ENCODE data around the gene EPAS1.

The EPAS1 gene

DNA sequence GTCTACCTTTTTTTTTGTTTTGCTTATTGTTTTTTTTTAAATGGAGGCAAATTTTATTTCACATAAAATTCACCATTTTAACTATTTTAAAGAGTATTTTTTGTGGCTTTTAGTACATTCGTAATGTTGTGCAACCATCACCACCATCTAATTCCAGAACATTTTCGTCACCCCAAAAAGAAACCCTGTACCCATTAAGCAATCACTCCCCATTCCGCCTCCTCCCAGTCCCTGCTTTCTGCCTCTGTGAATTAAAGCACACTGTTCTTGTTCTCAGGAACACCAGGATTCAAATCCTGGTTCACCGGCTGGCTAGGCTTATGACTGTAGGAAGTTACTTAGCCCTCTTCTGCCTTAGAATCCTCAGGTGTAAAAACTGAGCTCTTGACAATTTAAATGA, 36.9 kb upstream of the EPAS1 start:
- no peaks in the 10 kb centered on the region for H3K36me3 ChIP-seq (ENCODE audit: control insufficient read depth in 2 of 2, insufficient read depth in 2 of 2, low read length in 2 of 2)
- H3K9me3 ChIP-seq (ENCODE audit: control insufficient read depth in 2 of 2, low read length in 2 of 2) = no peaks in the 10 kb centered on the region
- H3K9ac ChIP-seq (ENCODE audit: low read length in 2 of 2) = no peak overlapping the region
- H3K27ac ChIP-seq (ENCODE audit: low read length) = no peak overlapping the region
- no peaks in the 10 kb centered on the region for H3K4me1 ChIP-seq (ENCODE audit: control insufficient read depth, insufficient read depth, low read length)
- H3K4me3 ChIP-seq (ENCODE audit: low read length in 2 of 2) = no peak overlapping the region
- no peaks in the 10 kb centered on the region for H3K27me3 ChIP-seq (ENCODE audit: control insufficient read depth in 1 of 2, insufficient read depth in 2 of 2, low read length in 2 of 2)

DNA sequence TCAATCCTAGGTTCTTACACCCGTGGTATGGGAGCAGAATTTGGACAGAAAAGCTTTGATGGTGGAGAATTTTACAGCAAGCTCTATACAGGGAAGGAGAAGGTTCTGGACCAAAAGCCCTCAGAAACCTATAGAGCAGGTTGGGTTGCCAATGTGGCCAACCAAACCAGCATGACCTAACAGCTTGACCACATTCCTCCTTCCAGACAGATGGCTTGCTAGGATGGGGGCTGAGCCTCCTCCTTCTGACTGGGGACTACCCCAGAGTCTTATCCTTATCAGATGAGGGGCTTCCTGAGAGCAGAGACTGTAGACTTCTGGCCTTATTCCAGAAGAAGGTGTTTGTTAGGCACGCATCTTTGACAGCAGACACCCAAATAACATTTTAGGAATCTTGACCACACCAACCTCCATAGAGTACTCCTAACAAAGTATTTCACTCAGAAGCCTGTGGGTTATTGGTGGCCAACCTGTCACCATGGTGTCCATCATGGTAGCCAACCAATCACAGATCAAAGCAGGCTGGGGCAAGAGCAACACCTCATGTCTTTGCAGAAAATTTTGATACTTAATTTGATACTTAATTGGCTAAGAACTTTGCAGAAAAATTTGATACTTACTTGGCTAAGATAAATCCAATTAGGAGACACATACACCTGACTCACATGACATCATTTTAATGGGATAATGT, 34.8 kb upstream of the EPAS1 start:
- no peak overlapping the region for H3K27ac ChIP-seq (ENCODE audit: low read length)
- no peak overlapping the region for H3K9ac ChIP-seq (ENCODE audit: low read length in 2 of 2)
- H3K4me1 ChIP-seq (ENCODE audit: control insufficient read depth, insufficient read depth, low read length) = no peaks in the 10 kb centered on the region
- H3K4me3 ChIP-seq (ENCODE audit: low read length in 2 of 2) = no peak overlapping the region
- no peaks in the 10 kb centered on the region for H3K36me3 ChIP-seq (ENCODE audit: control insufficient read depth in 2 of 2, insufficient read depth in 2 of 2, low read length in 2 of 2)
- no peaks in the 10 kb centered on the region for H3K9me3 ChIP-seq (ENCODE audit: control insufficient read depth in 2 of 2, low read length in 2 of 2)
- H3K27me3 ChIP-seq (ENCODE audit: control insufficient read depth in 1 of 2, insufficient read depth in 2 of 2, low read length in 2 of 2) = no peaks in the 10 kb centered on the region

DNA sequence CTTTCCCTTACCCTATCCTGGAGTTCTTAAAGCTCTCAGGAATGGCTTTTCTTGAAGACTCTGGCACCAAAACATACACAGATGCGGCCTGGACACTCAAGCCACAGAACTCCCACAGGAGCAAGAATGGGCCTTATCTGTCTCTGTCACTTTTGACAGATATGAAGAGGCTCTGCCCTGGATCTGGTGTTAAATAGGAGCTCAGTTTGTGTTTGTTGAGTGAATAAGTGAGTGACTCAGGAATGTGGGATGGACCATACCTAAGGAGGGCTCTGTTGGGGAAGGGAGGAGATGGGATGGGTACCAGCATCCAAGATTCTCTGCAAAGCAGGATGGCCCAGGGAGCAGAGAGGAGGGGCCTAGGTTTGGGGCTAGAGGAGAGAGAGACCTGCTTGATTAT, 33.9 kb upstream of the EPAS1 start:
- Histone ChIP-seq H3K27ac (ENCODE audit: low read length) (no peak overlapping the region), H3K4me3 (ENCODE audit: low read length in 2 of 2) (no peak overlapping the region), H3K9ac (ENCODE audit: low read length in 2 of 2) (no peak overlapping the region), H3K36me3 (ENCODE audit: control insufficient read depth in 2 of 2, insufficient read depth in 2 of 2, low read length in 2 of 2) (no peaks in the 10 kb centered on the region), H3K27me3 (ENCODE audit: control insufficient read depth in 1 of 2, insufficient read depth in 2 of 2, low read length in 2 of 2) (no peaks in the 10 kb centered on the region), H3K9me3 (ENCODE audit: control insufficient read depth in 2 of 2, low read length in 2 of 2) (no peaks in the 10 kb centered on the region), H3K4me1 (ENCODE audit: control insufficient read depth, insufficient read depth, low read length) (no peaks in the 10 kb centered on the region)

DNA sequence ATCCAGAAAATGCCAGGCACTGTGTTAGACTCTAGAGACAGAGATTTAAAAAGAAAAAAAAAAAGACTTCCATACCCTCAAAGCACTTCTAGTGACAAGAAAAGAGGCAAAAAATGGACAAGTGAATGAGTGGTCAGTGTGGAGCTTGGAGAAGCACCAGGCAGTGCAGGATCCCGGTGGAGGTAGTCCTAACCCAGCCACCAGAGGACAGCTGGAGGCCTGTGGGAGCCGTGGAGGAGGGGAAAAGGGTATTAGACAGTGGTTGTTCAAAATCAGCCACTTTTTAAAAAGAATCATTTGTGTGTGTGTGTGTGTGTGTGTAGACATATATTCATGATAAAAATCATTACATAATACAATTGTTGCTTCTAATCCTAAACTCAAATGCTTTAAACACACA, 32.8 kb upstream of the EPAS1 start:
- Histone ChIP-seq H3K4me3 (ENCODE audit: low read length in 2 of 2) (no peak overlapping the region), H3K27me3 (ENCODE audit: control insufficient read depth in 1 of 2, insufficient read depth in 2 of 2, low read length in 2 of 2) (no peaks in the 10 kb centered on the region), H3K4me1 (ENCODE audit: control insufficient read depth, insufficient read depth, low read length) (no peaks in the 10 kb centered on the region), H3K9me3 (ENCODE audit: control insufficient read depth in 2 of 2, low read length in 2 of 2) (no peaks in the 10 kb centered on the region), H3K27ac (ENCODE audit: low read length) (no peak overlapping the region), H3K36me3 (ENCODE audit: control insufficient read depth in 2 of 2, insufficient read depth in 2 of 2, low read length in 2 of 2) (no peaks in the 10 kb centered on the region), H3K9ac (ENCODE audit: low read length in 2 of 2) (no peak overlapping the region)

DNA sequence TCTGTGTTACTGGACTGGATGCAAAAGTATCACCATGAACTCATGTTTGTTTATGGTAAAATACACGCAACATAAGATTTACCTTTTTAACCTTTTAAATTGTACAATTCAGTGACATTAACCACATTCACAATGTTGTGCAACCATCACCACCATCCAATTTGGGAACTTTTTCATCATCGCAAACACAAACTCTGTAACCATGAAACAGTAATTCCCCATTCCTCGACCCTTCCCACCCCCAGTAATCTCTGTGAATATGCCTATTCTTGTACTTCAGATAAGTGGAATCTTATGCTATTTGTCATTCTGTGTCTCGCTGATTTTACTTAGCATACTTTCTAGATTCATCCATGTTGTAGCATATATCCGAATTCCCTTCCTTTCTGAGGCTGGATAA, 31.1 kb upstream of the EPAS1 start:
- Histone ChIP-seq H3K4me3 (ENCODE audit: low read length in 2 of 2) (no peak overlapping the region), H3K36me3 (ENCODE audit: control insufficient read depth in 2 of 2, insufficient read depth in 2 of 2, low read length in 2 of 2) (no peaks in the 10 kb centered on the region), H3K9me3 (ENCODE audit: control insufficient read depth in 2 of 2, low read length in 2 of 2) (no peaks in the 10 kb centered on the region), H3K9ac (ENCODE audit: low read length in 2 of 2) (no peak overlapping the region), H3K27ac (ENCODE audit: low read length) (no peak overlapping the region), H3K4me1 (ENCODE audit: control insufficient read depth, insufficient read depth, low read length) (no peaks in the 10 kb centered on the region), H3K27me3 (ENCODE audit: control insufficient read depth in 1 of 2, insufficient read depth in 2 of 2, low read length in 2 of 2) (no peaks in the 10 kb centered on the region)

DNA sequence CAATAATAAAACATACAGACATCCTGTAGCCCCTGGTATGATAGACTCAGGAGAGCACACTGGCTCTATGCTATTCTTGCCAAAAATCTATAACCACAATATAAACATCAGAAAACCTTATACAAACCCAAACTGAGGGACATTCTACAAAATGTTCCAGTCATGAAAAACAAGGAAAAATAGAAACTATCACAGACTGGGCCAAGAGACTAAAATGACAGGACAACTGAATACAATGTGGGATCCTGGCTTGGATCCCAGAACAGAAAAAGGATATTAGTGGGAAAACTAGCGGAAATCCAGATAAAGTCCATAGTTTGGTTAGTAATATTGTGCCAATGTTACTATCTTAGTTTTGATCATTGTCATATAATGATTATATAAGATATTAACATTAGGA, 29.6 kb upstream of the EPAS1 start:
- H3K9ac ChIP-seq (ENCODE audit: low read length in 2 of 2) = no peak overlapping the region
- H3K4me3 ChIP-seq (ENCODE audit: low read length in 2 of 2) = no peak overlapping the region
- H3K36me3 ChIP-seq (ENCODE audit: control insufficient read depth in 2 of 2, insufficient read depth in 2 of 2, low read length in 2 of 2) = no peaks in the 10 kb centered on the region
- H3K27me3 ChIP-seq (ENCODE audit: control insufficient read depth in 1 of 2, insufficient read depth in 2 of 2, low read length in 2 of 2) = no peaks in the 10 kb centered on the region
- H3K9me3 ChIP-seq (ENCODE audit: control insufficient read depth in 2 of 2, low read length in 2 of 2) = no peaks in the 10 kb centered on the region
- no peaks in the 10 kb centered on the region for H3K4me1 ChIP-seq (ENCODE audit: control insufficient read depth, insufficient read depth, low read length)
- no peak overlapping the region for H3K27ac ChIP-seq (ENCODE audit: low read length)

DNA sequence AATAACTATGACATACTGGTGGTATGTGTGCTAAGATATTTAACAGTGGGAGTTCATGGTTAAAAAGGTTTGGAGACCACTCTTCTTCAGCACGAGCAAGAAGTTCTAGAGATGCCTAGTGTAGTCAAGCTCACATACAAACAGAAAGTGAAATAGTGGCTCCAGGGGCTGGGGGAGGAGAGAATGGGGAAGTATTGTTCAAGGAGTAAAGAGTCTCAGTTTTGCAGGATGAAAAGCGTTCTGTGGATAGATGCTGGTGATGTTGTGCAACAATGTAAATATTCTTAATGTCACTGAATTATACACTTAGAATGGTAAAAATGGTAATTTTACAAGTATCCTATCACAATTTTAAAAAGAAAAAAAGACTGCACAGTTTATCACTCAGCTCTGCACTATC, 29.0 kb upstream of the EPAS1 start:
- H3K4me3 ChIP-seq (ENCODE audit: low read length in 2 of 2) = no peak overlapping the region

DNA sequence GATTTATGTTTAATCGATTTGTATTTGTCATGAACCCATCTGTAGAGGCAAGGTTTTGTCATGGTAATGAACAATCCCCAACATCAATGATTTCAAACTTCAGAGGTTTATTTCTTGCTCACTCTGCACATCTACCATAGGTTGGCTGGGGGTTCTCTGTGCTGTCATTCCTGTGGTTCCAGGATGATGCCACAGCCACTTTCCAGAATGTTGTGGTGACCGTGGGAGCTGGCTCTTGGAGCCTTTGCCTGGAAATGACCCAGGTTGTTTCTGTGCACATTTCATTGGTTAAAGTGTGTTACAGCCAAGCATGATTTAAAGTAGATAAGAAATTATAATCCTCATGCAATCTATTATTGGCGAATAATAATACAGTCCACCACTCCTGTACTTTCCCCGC, 28.2 kb upstream of the EPAS1 start:
- no peak overlapping the region for H3K27ac ChIP-seq (ENCODE audit: low read length)

More for the DNA sequence above, 29.0 kb upstream of the EPAS1 start:
- H3K9me3 ChIP-seq (ENCODE audit: control insufficient read depth in 2 of 2, low read length in 2 of 2) = no peaks in the 10 kb centered on the region
- H3K36me3 ChIP-seq (ENCODE audit: control insufficient read depth in 2 of 2, insufficient read depth in 2 of 2, low read length in 2 of 2) = no peaks in the 10 kb centered on the region
- no peak overlapping the region for H3K27ac ChIP-seq (ENCODE audit: low read length)
- no peak overlapping the region for H3K9ac ChIP-seq (ENCODE audit: low read length in 2 of 2)
- no peaks in the 10 kb centered on the region for H3K27me3 ChIP-seq (ENCODE audit: control insufficient read depth in 1 of 2, insufficient read depth in 2 of 2, low read length in 2 of 2)
- no peaks in the 10 kb centered on the region for H3K4me1 ChIP-seq (ENCODE audit: control insufficient read depth, insufficient read depth, low read length)

DNA sequence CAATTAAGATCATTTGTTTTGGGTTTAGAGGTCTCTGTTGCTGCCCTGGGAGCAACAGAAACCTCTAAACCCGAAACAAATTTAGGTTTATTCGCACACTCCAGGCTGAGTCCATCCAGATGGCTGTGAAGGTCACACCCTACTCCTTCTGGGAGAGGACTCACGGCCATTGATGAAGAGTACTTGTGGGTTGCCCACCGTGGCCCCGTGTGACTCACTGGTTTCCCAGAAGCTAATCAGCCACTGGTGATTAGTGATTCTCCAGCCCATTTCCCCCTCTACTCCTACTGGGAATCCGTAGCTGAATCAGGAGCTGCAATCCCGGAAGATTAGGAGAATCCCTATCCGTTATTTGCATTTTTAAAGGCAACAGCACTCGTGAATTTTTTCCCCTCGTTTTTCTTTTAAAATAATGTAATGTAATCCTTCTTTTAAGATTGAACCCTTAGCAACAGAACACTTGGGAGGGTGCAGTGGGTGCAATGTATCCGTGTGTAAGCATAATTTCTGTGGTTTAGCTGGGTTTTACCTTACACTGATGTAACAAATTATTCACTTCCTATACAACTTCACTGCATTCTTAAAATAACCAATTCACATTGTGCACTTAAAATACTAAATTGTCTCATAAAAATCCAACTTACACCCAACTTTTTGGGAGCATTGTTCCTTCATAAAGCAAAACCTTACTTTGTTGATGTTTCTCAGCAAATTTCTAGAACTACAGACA, 27.5 kb upstream of the EPAS1 start:
- no peaks in the 10 kb centered on the region for H3K4me1 ChIP-seq (ENCODE audit: control insufficient read depth, insufficient read depth, low read length)
- no peaks in the 10 kb centered on the region for H3K27me3 ChIP-seq (ENCODE audit: control insufficient read depth in 1 of 2, insufficient read depth in 2 of 2, low read length in 2 of 2)
- no peak overlapping the region for H3K27ac ChIP-seq (ENCODE audit: low read length)
- H3K36me3 ChIP-seq (ENCODE audit: control insufficient read depth in 2 of 2, insufficient read depth in 2 of 2, low read length in 2 of 2) = no peaks in the 10 kb centered on the region
- H3K4me3 ChIP-seq (ENCODE audit: low read length in 2 of 2) = no peak overlapping the region
- no peak overlapping the region for H3K9ac ChIP-seq (ENCODE audit: low read length in 2 of 2)
- peaks cover 0 to 5% of the 10 kb centered on the region in 2 donors for H3K9me3 ChIP-seq (ENCODE audit: control insufficient read depth in 2 of 2, low read length in 2 of 2)

More for the DNA sequence above, 28.2 kb upstream of the EPAS1 start:
- Histone ChIP-seq H3K9ac (ENCODE audit: low read length in 2 of 2) (no peak overlapping the region), H3K36me3 (ENCODE audit: control insufficient read depth in 2 of 2, insufficient read depth in 2 of 2, low read length in 2 of 2) (no peaks in the 10 kb centered on the region), H3K4me1 (ENCODE audit: control insufficient read depth, insufficient read depth, low read length) (no peaks in the 10 kb centered on the region), H3K27me3 (ENCODE audit: control insufficient read depth in 1 of 2, insufficient read depth in 2 of 2, low read length in 2 of 2) (no peaks in the 10 kb centered on the region), H3K9me3 (ENCODE audit: control insufficient read depth in 2 of 2, low read length in 2 of 2) (no peaks in the 10 kb centered on the region), H3K4me3 (ENCODE audit: low read length in 2 of 2) (no peak overlapping the region)

DNA sequence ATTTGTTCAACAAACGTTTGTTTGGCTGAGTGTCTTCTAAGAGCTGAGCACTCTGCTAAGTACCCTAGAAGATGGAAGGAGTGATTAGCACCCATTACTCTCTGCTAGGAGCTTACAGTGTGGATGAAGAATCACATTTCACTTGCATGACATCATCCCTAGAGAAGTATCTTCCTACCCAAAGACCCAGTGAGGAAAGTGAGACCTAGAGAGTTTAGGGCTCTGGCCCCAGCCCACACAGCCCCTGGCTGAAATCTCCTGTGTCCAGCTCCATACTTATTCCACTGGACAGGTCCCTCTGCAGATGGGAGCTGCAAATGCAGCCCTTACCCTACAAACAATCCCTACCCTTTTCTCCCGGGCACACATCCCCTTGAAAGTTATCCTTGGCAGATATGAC, 26.8 kb upstream of the EPAS1 start:
- no peak overlapping the region for H3K27ac ChIP-seq (ENCODE audit: low read length)

DNA sequence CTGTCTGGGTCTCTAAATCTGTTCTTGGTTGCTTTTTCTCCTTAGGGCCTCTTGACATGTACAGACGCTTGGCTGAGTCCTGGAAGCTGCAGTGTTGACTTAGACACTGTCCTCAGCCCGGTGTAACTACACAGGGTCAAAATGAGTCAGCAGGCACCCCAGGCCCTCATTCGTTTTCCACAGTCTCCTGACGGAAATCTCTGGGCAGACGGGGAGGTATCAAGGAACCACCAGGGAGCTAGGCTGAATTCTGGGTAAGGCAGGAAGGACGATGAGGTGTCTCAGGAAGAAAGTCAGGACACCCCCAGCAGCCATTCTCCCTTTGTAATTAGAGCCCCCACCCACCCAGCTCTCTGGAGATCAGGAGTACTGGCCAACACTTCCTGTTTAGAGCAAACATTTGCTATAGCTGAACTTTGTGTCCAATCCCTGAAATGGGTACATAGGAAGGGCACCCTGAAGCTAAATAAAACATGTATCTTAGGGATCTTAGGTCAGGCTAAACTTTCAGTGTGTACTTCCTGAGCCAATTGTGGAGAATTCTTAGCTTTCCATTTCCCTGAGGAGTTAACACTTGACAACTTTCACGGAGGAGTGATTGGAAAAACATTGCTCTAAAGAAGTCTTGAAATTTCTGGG, 23.9 kb upstream of the EPAS1 start:
- H3K27ac ChIP-seq (ENCODE audit: low read length) = no peak overlapping the region
- H3K9ac ChIP-seq (ENCODE audit: low read length in 2 of 2) = no peak overlapping the region
- H3K4me1 ChIP-seq (ENCODE audit: control insufficient read depth, insufficient read depth, low read length) = no peaks in the 10 kb centered on the region
- peaks cover 0 to 4% of the 10 kb centered on the region in 2 donors for H3K27me3 ChIP-seq (ENCODE audit: control insufficient read depth in 1 of 2, insufficient read depth in 2 of 2, low read length in 2 of 2)
- H3K9me3 ChIP-seq (ENCODE audit: control insufficient read depth in 2 of 2, low read length in 2 of 2) = peaks cover 0 to 5% of the 10 kb centered on the region in 2 donors
- no peak overlapping the region for H3K4me3 ChIP-seq (ENCODE audit: low read length in 2 of 2)
- H3K36me3 ChIP-seq (ENCODE audit: control insufficient read depth in 2 of 2, insufficient read depth in 2 of 2, low read length in 2 of 2) = no peaks in the 10 kb centered on the region

More for the DNA sequence above, 26.8 kb upstream of the EPAS1 start:
- Histone ChIP-seq H3K9ac (ENCODE audit: low read length in 2 of 2) (no peak overlapping the region), H3K4me1 (ENCODE audit: control insufficient read depth, insufficient read depth, low read length) (no peaks in the 10 kb centered on the region), H3K9me3 (ENCODE audit: control insufficient read depth in 2 of 2, low read length in 2 of 2) (peaks cover 0 to 5% of the 10 kb centered on the region in 2 donors), H3K36me3 (ENCODE audit: control insufficient read depth in 2 of 2, insufficient read depth in 2 of 2, low read length in 2 of 2) (no peaks in the 10 kb centered on the region), H3K27me3 (ENCODE audit: control insufficient read depth in 1 of 2, insufficient read depth in 2 of 2, low read length in 2 of 2) (no peaks in the 10 kb centered on the region), H3K4me3 (ENCODE audit: low read length in 2 of 2) (no peak overlapping the region)

All from stomach smooth muscle (tissue), 2 donors.